OCI-LY7 (cell line): ENCODE measurements around the gene TRAPPC3L. TPM values are rescaled to one million over a fixed set of nuclear protein-coding genes. Genes with fewer than 3 reads are reported as not detected.

Experiments used
- BruUV-seq: library from RNA; stranded (reverse); fragments of 400-500 nt; replicated peaks from 2 replicates; lab custom pipeline; 2021; lab: Mats Ljungman, UMichigan
- CTCF ChIA-PET: fragments of 300-600 bp; sonication (Branson Sonifier 250); formaldehyde crosslinking; loops from one replicate; lab custom pipeline; 2022; ENCODE audit warnings: antibody characterized with exemption; ENCODE audit not compliant: unreplicated experiment; lab: Charles Lee
- POLR2A ChIA-PET: fragments of 300-600 bp; sonication (Branson Sonifier 250); formaldehyde crosslinking; loops from one replicate; lab custom pipeline; 2022; ENCODE audit warnings: antibody characterized with exemption; lab: Charles Lee
- DNase-seq: peaks from one replicate; pipeline ENCODE4 v3.0.0-alpha.2; 2015; ENCODE audit warnings: low spot score
- H2AFZ ChIP-seq: fragments of 200-600 bp; sonication (generic), shearing (Covaris generic); 2 replicates; pipeline ENCODE4 v1.6.1; 2014; ENCODE audit warnings: mild to moderate bottlenecking, antibody characterized with exemption, low read length, moderate library complexity
- H3K27ac ChIP-seq: fragments of 200-600 bp; sonication (generic); 2 replicates; pipeline ENCODE4 v1.5.1; 2014; ENCODE audit warnings: mixed run types, low read depth, mild to moderate bottlenecking, moderate library complexity, low read length, inconsistent platforms; ENCODE audit not compliant: poor library complexity, severe bottlenecking
- H3K36me3 ChIP-seq: fragments of 200-600 bp; sonication (generic); 2 replicates; pipeline ENCODE4 v1.6.1; 2014; ENCODE audit warnings: mild to moderate bottlenecking, antibody characterized with exemption, low read length, moderate library complexity, mixed read lengths; ENCODE audit not compliant: insufficient read depth
- H3K4me1 ChIP-seq: fragments of 200-600 bp; sonication (generic); 2 replicates; pipeline ENCODE4 v1.5.1; 2014; ENCODE audit warnings: mild to moderate bottlenecking, low read length; ENCODE audit not compliant: insufficient read depth, poor library complexity, severe bottlenecking
- H3K4me2 ChIP-seq: fragments of 200-600 bp; sonication (generic); 2 replicates; pipeline ENCODE4 v1.6.1; 2014; ENCODE audit warnings: mild to moderate bottlenecking, low read length
- H3K4me3 ChIP-seq: fragments of 200-600 bp; sonication (generic); 2 replicates; pipeline ENCODE4 v1.5.1; 2014; ENCODE audit warnings: mild to moderate bottlenecking, low read depth, low read length; ENCODE audit not compliant: poor library complexity, severe bottlenecking
- H3K79me2 ChIP-seq: fragments of 200-600 bp; sonication (generic); 2 replicates; pipeline ENCODE4 v1.6.1; 2016; ENCODE audit warnings: low read depth, mild to moderate bottlenecking, low read length, moderate library complexity, mixed read lengths; ENCODE audit not compliant: insufficient read depth
- H3K9me2 ChIP-seq: fragments of 200-600 bp; sonication (generic); 2 replicates; pipeline ENCODE4 v1.6.1; 2016; ENCODE audit warnings: mild to moderate bottlenecking, low read length, mixed read lengths; ENCODE audit not compliant: insufficient read depth
- H3K9me3 ChIP-seq: fragments of 200-600 bp; sonication (generic); 2 replicates; pipeline ENCODE4 v1.6.1; 2014; ENCODE audit warnings: mild to moderate bottlenecking, mixed run types, low read length, mixed read lengths
- H4K20me1 ChIP-seq: fragments of 200-600 bp; sonication (generic); 2 replicates; pipeline ENCODE4 v1.6.1; 2014; ENCODE audit warnings: mild to moderate bottlenecking, antibody characterized with exemption, low read length, moderate library complexity, mixed read lengths; ENCODE audit not compliant: insufficient read depth
- EZH2phosphoT487 ChIP-seq: fragments of 200-600 bp; sonication (generic); IDR thresholded peaks from 2 replicates; pipeline ENCODE4 v1.6.1; 2018; ENCODE audit warnings: low read depth, borderline replicate concordance, mild to moderate bottlenecking, mixed run types, antibody characterized with exemption, low read length, moderate library complexity, mixed read lengths
- intact Hi-C: fragments of 100-400 bp; cut with micrococcal nuclease; formaldehyde crosslinking; loops from one replicate; pipeline ENCODE4 v1.10.0; 2022; ENCODE audit not compliant: unreplicated experiment
- total RNA-seq, 2 experiments: library from RNA; depleted of rRNA in 1 of 2; stranded (reverse); fragments of >200 nt in 1 of 2; shearing (Covaris generic) in 1 of 2; gene quantifications; 2 replicates each; pipeline ENCODE4 v1.2.3, GENCODE V29; 2014 to 2022
- TF ChIP-seq, protein P1 (sequence below): fragments of 200-600 bp; sonication (generic); conservative IDR thresholded peaks from 2 replicates; pipeline ENCODE4 v1.5.1; 2014; ENCODE audit warnings: mild to moderate bottlenecking, antibody characterized with exemption, low read length, moderate library complexity, mixed read lengths

Gene TRAPPC3L
- total RNA-seq, 2 experiments from 2014 or later = not detected

DNA sequence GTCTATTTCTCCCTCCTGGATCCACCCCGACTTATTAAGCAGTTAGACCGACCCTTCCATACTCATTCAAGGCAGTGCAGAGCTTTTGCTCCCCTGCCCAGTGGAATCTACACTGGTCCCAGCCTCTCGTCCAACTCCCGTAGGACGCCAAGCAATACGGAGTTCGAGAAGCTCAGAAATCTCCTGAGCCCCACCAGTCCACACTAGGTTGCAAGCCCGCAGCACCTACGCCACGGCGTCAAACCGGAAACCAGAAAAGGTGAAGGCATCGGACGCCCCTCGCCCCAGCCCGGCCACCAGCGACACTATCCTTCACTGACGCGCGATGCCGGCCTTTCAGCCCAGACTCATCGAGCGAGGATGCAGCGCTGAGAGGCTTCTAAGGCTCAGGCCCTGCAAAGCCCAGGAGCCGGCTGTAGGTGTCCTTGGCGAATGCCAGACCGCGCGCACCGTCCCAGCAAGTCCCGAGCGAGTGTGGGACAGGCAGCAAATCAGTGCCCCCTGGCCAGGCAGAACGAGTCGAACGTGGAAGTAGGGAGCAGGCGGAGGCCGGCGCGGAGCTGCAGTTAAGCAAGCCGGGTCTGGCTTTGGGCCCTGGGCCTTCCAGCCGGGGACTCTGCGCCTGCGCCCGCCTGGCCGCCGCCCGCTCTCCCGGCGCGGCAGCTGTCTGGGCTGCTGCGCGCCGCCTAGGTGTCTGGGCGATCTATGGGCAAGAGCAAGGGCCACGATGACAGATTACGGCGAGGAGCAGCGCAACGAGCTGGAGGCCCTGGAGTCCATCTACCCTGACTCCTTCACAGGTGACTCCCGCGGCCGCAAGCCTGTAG lies 25.6 kb upstream of the TRAPPC3L start, which contains the start of gene RWDD1:
Gene RWDD1, plus strand, starts transcription at position 649 of the 827 bp plus-strand sequence. Its CDS starts 79 bp downstream, at position 728.
- Histone ChIP-seq H3K9me3 (no peaks in the 10 kb centered on the region), H3K9me2 (no peaks in the 10 kb centered on the region), H3K27ac (peak within 1 kb of the TSS; percentile 81), H2AFZ (peak within 1 kb of the TSS; percentile 98), H3K4me3 (peak within 1 kb of the TSS; percentile 91), H3K4me2 (peak within 1 kb of the TSS; percentile 97), H3K79me2 (peaks cover 60% of the 10 kb centered on the region), H3K4me1 (peaks cover 36% of the 10 kb centered on the region), H4K20me1 (peaks cover 16% of the 10 kb centered on the region; the same call in 1 of the 2 replicates), H3K36me3 (peaks cover 25% of the 10 kb centered on the region)
- DNase-seq = peak; percentile 99
- POLR2A ChIA-PET = interaction anchor here (0.5 to 2.2 kb wide), 26 partner anchors 9 to 484 kb away, joined by 3 to 16 read pairs (median 4); partner anchors contain the start of genes KPNA5, TSPYL1 and ZUP1
- CTCF ChIA-PET = interaction anchor here (0.6 to 1.4 kb wide), 5 partner anchors 10 to 354 kb away, joined by 3 to 8 read pairs (median 4); no protein-coding TSS in a partner anchor
- TF ChIP-seq EZH2phosphoT487 = no peak
- TF ChIP-seq, protein P1, sequence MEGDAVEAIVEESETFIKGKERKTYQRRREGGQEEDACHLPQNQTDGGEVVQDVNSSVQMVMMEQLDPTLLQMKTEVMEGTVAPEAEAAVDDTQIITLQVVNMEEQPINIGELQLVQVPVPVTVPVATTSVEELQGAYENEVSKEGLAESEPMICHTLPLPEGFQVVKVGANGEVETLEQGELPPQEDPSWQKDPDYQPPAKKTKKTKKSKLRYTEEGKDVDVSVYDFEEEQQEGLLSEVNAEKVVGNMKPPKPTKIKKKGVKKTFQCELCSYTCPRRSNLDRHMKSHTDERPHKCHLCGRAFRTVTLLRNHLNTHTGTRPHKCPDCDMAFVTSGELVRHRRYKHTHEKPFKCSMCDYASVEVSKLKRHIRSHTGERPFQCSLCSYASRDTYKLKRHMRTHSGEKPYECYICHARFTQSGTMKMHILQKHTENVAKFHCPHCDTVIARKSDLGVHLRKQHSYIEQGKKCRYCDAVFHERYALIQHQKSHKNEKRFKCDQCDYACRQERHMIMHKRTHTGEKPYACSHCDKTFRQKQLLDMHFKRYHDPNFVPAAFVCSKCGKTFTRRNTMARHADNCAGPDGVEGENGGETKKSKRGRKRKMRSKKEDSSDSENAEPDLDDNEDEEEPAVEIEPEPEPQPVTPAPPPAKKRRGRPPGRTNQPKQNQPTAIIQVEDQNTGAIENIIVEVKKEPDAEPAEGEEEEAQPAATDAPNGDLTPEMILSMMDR = no peak; the same call in 1 of the 2 replicates
- intact Hi-C loops = loop anchor here (1.0 to 10.0 kb wide), 8 partner anchors 76 to 1106 kb away; partner anchors contain the start of genes KPNA5, NT5DC1, NUS1 and ZUP1
- BruUV-seq = no TSS peak

DNA sequence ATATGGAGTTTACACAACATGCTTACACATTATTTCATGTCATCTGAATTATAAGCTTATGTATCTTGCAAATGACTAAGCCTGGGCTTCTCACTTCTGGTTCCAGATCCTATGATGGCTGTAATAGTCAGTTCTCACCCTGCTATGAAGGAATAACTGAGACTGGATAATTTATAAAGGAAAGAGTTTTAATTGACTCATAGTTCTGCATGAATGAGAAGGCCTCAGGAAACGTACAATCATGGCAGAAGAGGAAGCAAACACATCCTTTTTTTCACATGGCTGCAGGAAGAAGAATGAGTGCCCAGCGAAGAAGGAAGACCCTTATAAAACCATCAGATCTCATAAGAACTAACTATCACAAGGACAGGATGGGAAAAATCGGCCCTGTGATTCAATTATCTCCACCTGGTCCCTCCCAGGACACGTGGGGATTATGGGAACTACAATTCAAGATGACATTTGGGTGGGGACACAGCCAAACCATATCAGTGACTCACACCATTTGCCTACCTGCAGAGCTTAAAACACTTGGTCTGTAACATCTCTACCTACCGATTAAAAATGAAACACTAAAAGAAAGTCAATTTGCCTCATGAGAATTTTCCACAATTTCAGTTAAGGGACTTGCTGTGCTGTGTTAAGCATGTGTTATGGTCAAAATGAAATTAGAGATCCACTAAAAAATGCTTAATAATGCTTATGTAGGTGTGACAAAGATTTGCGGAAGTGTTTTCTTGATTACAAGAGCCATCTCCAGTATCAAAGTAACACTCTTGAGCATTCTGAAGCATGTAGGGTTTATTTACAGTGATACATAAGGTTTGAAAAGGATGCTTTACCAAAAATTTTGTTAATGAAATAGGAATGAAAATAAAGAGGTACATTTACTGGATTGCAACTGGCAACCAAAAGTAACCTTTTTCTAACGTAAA lies 23.6 kb upstream of the TRAPPC3L start:
- intact Hi-C loops = no loop called here
- no peak for TF ChIP-seq EZH2phosphoT487
- TF ChIP-seq, protein P1 = no peak
- Histone ChIP-seq H3K9me3 (no peaks in the 10 kb centered on the region), H3K4me3 (no peak overlapping the region), H3K4me2 (peak overlapping the region; percentile 75), H3K4me1 (peaks cover 34% of the 10 kb centered on the region), H3K79me2 (peaks cover 41% of the 10 kb centered on the region), H3K36me3 (peaks cover 7% of the 10 kb centered on the region), H3K27ac (no peak overlapping the region), H4K20me1 (peaks cover 16% of the 10 kb centered on the region; the same call in 1 of the 2 replicates), H2AFZ (peak overlapping the region; percentile 12; the same call in 1 of the 2 replicates), H3K9me2 (no peaks in the 10 kb centered on the region)
- no peak for DNase-seq
- POLR2A ChIA-PET = interaction anchor here (0.6 to 2.2 kb wide), 10 partner anchors 8 to 314 kb away, joined by 3 to 16 read pairs (median 3); partner anchors contain the start of genes TRAPPC3L and TSPYL1
- CTCF ChIA-PET = interaction anchor here (0.5 to 1.4 kb wide), 2 partner anchors 290 to 301 kb away, joined by 3 to 4 read pairs; partner anchors contain the start of gene TSPYL1
- BruUV-seq = no TSS peak
